Activated CD4-positive, alpha-beta T cell treated with anti-CD3 and anti-CD28 coated beads, Interleukin-2, amount 50 U/mL, for 4 hours (primary cell): Measurements from ENCODE around the gene TASP1.

Experiments
- DNase-seq, 2 experiments: peaks; one replicate each; pipeline ENCODE4 v3.0.0-alpha.2; 2020

TASP1 gene

GRCh38 chr20:13563854-13564253 lies 74.9 kb downstream of the TASP1 start:
- DNase-seq, result no peak

- no peak for DNase-seq
Observed at GRCh38 chr20:13554706-13555105, 84.0 kb downstream of the TASP1 start.

GRCh38 chr20:13554076-13554475 lies 84.7 kb downstream of the TASP1 start:
- DNase-seq, result no peak

GRCh38 chr20:13552061-13552460 lies 86.7 kb downstream of the TASP1 start:
- no peak for DNase-seq

GRCh38 chr20:13549451-13549850 lies 89.3 kb downstream of the TASP1 start:
- no peak for DNase-seq

GRCh38 chr20:13546497-13547131 lies 92.1 kb downstream of the TASP1 start:
- peak; percentile 59 to 61 for DNase-seq

- no peak for DNase-seq
Observed at GRCh38 chr20:13545790-13546189, 92.9 kb downstream of the TASP1 start.

GRCh38 chr20:13543783-13544182 lies 94.9 kb downstream of the TASP1 start:
- no peak for DNase-seq

GRCh38 chr20:13535627-13536026 lies 103.1 kb downstream of the TASP1 start:
- DNase-seq, result no peak

- no peak for DNase-seq
Observed at GRCh38 chr20:13533946-13534345, 104.8 kb downstream of the TASP1 start.

GRCh38 chr20:13530146-13530545 lies 108.6 kb downstream of the TASP1 start:
- no peak for DNase-seq

- no peak for DNase-seq
Observed at GRCh38 chr20:13526551-13526950, 112.2 kb downstream of the TASP1 start.

GRCh38 chr20:13525225-13525940 lies 113.3 kb downstream of the TASP1 start:
- DNase-seq, result no peak

- DNase-seq, result no peak
Observed at GRCh38 chr20:13524339-13524738, 114.4 kb downstream of the TASP1 start.

- DNase-seq, result no peak
Observed at GRCh38 chr20:13517831-13518230, 120.9 kb downstream of the TASP1 start.

GRCh38 chr20:13515796-13516558 lies 122.8 kb downstream of the TASP1 start:
- no peak for DNase-seq

- no peak for DNase-seq
Observed at GRCh38 chr20:13515291-13515690, 123.4 kb downstream of the TASP1 start.

- DNase-seq, result no peak
Observed at GRCh38 chr20:13510837-13511488, 127.8 kb downstream of the TASP1 start.

GRCh38 chr20:13507646-13508045 lies 131.1 kb downstream of the TASP1 start:
- no peak for DNase-seq

GRCh38 chr20:13501500-13501899 lies 137.2 kb downstream of the TASP1 start:
- DNase-seq, result no peak

- DNase-seq, result no peak
Observed at GRCh38 chr20:13494019-13494418, 144.7 kb downstream of the TASP1 start.

- no peak for DNase-seq
Observed at GRCh38 chr20:13493143-13493542, 145.6 kb downstream of the TASP1 start.

GRCh38 chr20:13492001-13492481 lies 146.7 kb downstream of the TASP1 start:
- DNase-seq, result no peak
